C4-2B (cell line): ENCODE results near the gene ZNF276.

Experiments used
- CTCF ChIP-seq: fragments of 450-650 bp; conservative IDR thresholded peaks from 2 replicates; pipeline ENCODE4 v1.5.1; 2017; ENCODE audit warnings: mild to moderate bottlenecking
- ZFX ChIP-seq: fragments of 450-650 bp; IDR thresholded peaks from 2 replicates; pipeline ENCODE4 v1.6.1; 2017

GRCh38 chr16:89779231-89779908, 58.0 kb downstream of the ZNF276 start:
- no peak for TF ChIP-seq CTCF
- TF ChIP-seq ZFX, result no peak
